Measurements from ENCODE around the gene SYNJ2BP.

DNA sequence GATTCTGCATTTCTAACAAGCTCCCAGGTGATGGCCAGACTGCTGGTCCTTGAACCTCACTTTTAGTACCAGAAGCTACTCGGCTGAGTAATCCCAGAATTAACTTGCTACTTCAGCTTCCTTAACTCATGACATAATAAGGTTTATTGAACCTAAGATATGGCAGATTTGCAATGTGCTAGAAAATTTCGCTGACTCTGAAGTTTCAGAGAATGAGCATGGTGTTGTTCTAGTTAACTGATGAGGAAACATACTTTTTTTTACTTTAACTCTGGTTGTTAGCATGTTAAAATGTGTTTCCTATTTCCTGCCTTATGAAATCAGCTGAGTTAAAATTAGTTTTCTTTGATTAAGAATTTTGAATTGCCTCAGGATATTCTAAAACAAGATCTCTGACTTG is 34.4 kb downstream of the SYNJ2BP start:
- no peak for TF ChIP-seq POLR2AphosphoS5 (IDR thresholded peaks at IDR 0.05)
- TF ChIP-seq, protein P1, sequence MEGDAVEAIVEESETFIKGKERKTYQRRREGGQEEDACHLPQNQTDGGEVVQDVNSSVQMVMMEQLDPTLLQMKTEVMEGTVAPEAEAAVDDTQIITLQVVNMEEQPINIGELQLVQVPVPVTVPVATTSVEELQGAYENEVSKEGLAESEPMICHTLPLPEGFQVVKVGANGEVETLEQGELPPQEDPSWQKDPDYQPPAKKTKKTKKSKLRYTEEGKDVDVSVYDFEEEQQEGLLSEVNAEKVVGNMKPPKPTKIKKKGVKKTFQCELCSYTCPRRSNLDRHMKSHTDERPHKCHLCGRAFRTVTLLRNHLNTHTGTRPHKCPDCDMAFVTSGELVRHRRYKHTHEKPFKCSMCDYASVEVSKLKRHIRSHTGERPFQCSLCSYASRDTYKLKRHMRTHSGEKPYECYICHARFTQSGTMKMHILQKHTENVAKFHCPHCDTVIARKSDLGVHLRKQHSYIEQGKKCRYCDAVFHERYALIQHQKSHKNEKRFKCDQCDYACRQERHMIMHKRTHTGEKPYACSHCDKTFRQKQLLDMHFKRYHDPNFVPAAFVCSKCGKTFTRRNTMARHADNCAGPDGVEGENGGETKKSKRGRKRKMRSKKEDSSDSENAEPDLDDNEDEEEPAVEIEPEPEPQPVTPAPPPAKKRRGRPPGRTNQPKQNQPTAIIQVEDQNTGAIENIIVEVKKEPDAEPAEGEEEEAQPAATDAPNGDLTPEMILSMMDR (IDR thresholded peaks at IDR 0.05), result no peak

Data from sigmoid colon (tissue), 4 donors.